Gastrocnemius medialis (tissue), 4 donors: Measurements from ENCODE around the gene AMT.

Source experiments
- CTCF ChIP-seq, 5 experiments: fragments of 450-650 bp in 3 of 5; fragments of 200-600 bp in 2 of 5; sonication (generic) in 2 of 5; IDR thresholded peaks in 4 of 5; conservative IDR thresholded peaks in 1 of 5; 1 replicate in 4 of 5; 2 replicates in 1 of 5; pipeline ENCODE4 v1.5.1; 2016 to 2019; ENCODE audit warnings: antibody characterized with exemption in 5 of 5, mild to moderate bottlenecking in 3 of 5, moderate library complexity in 3 of 5
- POLR2A ChIP-seq, 2 donors: fragments of 450-650 bp; IDR thresholded peaks; one replicate each; pipeline ENCODE4 v1.6.1; 2017; ENCODE audit warnings: antibody characterized with exemption in 2 of 2, mild to moderate bottlenecking in 2 of 2, moderate library complexity in 2 of 2

GRCh38 chr3:49424816-49425215 is 2.5 kb upstream of the AMT start:
- TF ChIP-seq CTCF (IDR thresholded peaks at IDR 0.05 in 4 of 5, conservative IDR thresholded peaks at IDR 0.05 in 1 of 5), result no peak
- no peak for TF ChIP-seq POLR2A (IDR thresholded peaks at IDR 0.05)
